ENCODE results near the gene NRARP. TPM values are rescaled to one million over a fixed set of nuclear protein-coding genes. Genes with fewer than 3 reads are reported as not detected.

Gene NRARP
- total and polyA plus RNA-seq, 10 of the 15 experiments (the other 5 are each of a cell fraction or from before 2014, with no cell fraction given): 0.06 to 9.2 (median 2.2) TPM; not detected in 2

DNA sequence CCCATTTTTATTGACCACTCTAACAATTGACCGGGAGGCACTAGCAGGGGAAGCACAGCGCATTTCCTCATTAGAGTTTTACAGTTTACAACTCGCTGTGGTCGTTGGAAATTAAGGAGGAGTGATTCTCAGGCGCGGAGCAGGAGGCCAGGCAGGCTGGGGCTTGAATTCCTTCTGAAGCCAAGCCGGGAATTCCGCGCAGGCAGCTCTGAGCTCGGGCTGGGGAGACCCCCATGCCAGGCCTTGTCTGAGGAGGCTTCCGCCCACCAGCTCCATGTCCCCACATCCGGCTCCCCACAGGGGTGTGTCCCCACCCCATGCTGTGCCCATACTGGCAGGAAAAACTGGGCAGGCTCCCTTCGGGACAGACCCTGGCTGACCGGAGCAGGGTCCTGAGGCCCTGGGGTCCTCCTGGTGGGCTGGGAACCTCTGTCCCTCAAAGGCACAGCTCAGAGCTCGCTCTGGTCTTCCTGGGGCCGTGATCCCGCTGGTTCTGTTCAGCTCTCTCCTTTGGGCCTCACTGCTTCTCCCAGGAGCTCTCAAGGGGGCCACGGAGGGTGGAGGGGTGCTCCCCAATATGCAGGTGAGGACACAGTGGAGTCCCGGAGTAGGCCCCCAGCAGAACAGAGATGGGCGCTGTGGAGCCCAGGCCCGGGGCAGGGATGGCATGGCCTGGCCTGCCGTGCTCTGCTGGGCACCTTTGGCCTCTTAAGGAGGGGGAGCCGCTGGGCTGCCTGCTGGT lies 1.3 kb upstream of the NRARP start:
- Histone ChIP-seq H3K4me1 (ENCODE audit: control insufficient read depth, insufficient read depth, low read length) (peaks cover 35% of the 10 kb centered on the region), H3K27me3 (replicated peaks in 1 of 2; ENCODE audit: control insufficient read depth in 2 of 2, insufficient read depth in 2 of 2, low read length in 1 of 2) (no peaks in the 10 kb centered on the region; a peak in 1 of 4 replicates), H4K20me1 (ENCODE audit: control insufficient read depth, insufficient read depth) (no peaks in the 10 kb centered on the region), H3K9me3 (replicated peaks; ENCODE audit: control insufficient read depth, insufficient read depth, low read length) (no peaks in the 10 kb centered on the region), H3K4me3 (no peak overlapping the region), H3K79me2 (ENCODE audit: control insufficient read depth, insufficient read depth, low read length) (no peaks in the 10 kb centered on the region; the same call in 1 of the 2 replicates), H3K4me2 (ENCODE audit: control insufficient read depth, insufficient read depth) (peak overlapping the region; percentile 62; the same call in 1 of the 2 replicates), H2AFZ (ENCODE audit: control insufficient read depth, low read depth, low read length) (no peak overlapping the region), H3K27ac (ENCODE audit: control insufficient read depth, insufficient read depth) (no peak overlapping the region), H3K9ac (ENCODE audit: control insufficient read depth, insufficient read depth, low read length) (no peak overlapping the region), H3K36me3 (ENCODE audit: control insufficient read depth in 2 of 2, insufficient read depth in 2 of 2, low read length in 1 of 2) (no peaks in the 10 kb centered on the region)
- intact Hi-C loops (cut with micrococcal nuclease; ENCODE audit: unreplicated experiment): loop anchor here (2.0 to 5.0 kb wide), 2 partner anchors 103 to 119 kb away; partner anchors contain the start of genes EXD3 and NOXA1
- in situ Hi-C loops (cut with MboI): no loop called here
- ChIA-PET CTCF (interaction anchor here (0.6 to 2.1 kb wide), 5 partner anchors 10 to 139 kb away, joined by 3 to 17 read pairs (median 9); no protein-coding TSS in a partner anchor), SMC1A (ENCODE audit: uncharacterized antibody, unreplicated experiment) (no interaction called here), RAD21 (ENCODE audit: unreplicated experiment) (no interaction called here), POLR2A (interaction anchor here (2.0 kb wide), 1 partner anchor 13 kb away, joined by 9 read pairs; no protein-coding TSS in a partner anchor)
- no peak for TF ChIP-seq SMAD1 (IDR thresholded peaks at IDR 0.05; ENCODE audit: low read depth, partially characterized antibody)
- TF ChIP-seq ESRRA (IDR thresholded peaks at IDR 0.05; ENCODE audit: low read length): no peak
- TF ChIP-seq MLLT1 (IDR thresholded peaks at IDR 0.05): peak; percentile 38; the same call in 1 of the 2 replicates
- no peak for TF ChIP-seq FOXM1 (IDR thresholded peaks at IDR 0.05; ENCODE audit: low read depth, low read length)
- no peak for TF ChIP-seq BCL3 (IDR thresholded peaks at IDR 0.05; ENCODE audit: borderline replicate concordance, insufficient read depth, low read depth, low read length, poor library complexity, severe bottlenecking)
- TF ChIP-seq FOXK2 (IDR thresholded peaks at IDR 0.05): no peak
- 75% methylated on average over 22 of the region's 23 CpGs for WGBS (ENCODE audit: insufficient coverage, insufficient replicate concordance, low lambda C conversion rate, missing lambda C conversion rate)
- BruUV-seq (replicated peaks): no TSS peak
- FAIRE-seq: no peak
- no peak for ATAC-seq
- DNase-seq (ENCODE audit: low read depth, low spot score): no peak

All from GM12878 (cell line).